Thyroid gland (tissue), 4 donors: ENCODE results near the gene WWC1.

Experiments
- CTCF ChIP-seq, 6 experiments: fragments of 200-600 bp in 3 of 6; fragments of 450-650 bp in 3 of 6; sonication (generic) in 3 of 6; IDR thresholded peaks; one replicate each; pipeline ENCODE4 v1.5.1; 2016 to 2019; ENCODE audit warnings: antibody characterized with exemption in 6 of 6, mild to moderate bottlenecking in 2 of 6, inconsistent platforms in 1 of 6, moderate library complexity in 1 of 6
- POLR2A ChIP-seq, 2 donors: fragments of 450-650 bp; IDR thresholded peaks; one replicate each; pipeline ENCODE4 v1.6.1; 2017; ENCODE audit warnings: antibody characterized with exemption in 2 of 2, mild to moderate bottlenecking in 2 of 2, moderate library complexity in 1 of 2

- TF ChIP-seq CTCF (IDR thresholded peaks at IDR 0.05) (no peak), POLR2A (IDR thresholded peaks at IDR 0.05) (no peak)
Observed at GRCh38 chr5:168364750-168365550, 73.5 kb downstream of the WWC1 start.
